Measurements from ENCODE around the gene PSMD9. TPM values are rescaled to one million over a fixed set of nuclear protein-coding genes. Genes with fewer than 3 reads are reported as not detected.

Gene PSMD9, protein sequence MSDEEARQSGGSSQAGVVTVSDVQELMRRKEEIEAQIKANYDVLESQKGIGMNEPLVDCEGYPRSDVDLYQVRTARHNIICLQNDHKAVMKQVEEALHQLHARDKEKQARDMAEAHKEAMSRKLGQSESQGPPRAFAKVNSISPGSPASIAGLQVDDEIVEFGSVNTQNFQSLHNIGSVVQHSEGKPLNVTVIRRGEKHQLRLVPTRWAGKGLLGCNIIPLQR
- total RNA-seq, result 10 to 100 TPM; 28.1 to 59.1 (median 43.6) TPM

DNA sequence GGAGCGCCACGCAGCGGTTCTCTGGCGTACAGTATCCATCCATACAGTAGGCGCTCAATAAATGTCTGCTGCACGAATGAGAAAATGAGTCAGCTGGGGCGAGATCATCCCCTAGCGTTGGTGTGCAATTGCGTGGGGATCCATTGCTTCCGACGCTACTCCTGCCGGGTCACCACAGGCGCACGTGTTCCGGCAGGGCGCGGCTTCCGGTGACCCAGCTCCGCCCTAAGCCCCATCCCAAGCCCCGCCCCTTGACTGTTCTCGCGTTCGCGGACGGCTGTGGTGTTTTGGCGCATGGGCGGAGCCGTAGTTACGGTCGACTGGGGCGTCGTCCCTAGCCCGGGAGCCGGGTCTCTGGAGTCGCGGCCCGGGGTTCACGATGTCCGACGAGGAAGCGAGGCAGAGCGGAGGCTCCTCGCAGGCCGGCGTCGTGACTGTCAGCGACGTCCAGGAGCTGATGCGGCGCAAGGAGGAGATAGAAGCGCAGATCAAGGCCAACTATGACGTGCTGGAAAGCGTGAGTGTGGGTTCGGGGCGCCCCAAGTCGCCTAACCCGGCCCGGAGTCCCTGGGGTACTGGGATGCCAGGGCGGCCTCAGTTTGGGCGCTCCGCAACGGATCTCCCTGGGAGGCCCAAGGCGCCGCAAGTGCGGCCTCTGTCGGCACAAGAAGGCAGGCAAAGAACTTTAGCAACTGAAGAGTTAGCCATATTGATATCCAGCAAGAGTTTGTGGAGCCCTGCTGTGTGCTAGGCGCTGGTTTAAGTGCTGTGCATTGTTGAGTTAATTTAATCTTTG is at the start of gene PSMD9:
Gene PSMD9 (plus strand): TSS at position 313 of the 796 bp plus-strand sequence. CDS start 67 bp downstream, at position 380.
- H3K9me3 ChIP-seq, result no peaks in the 10 kb centered on the region
- H3K4me1 ChIP-seq, result peaks cover 20 to 35% (median 24%) of the 10 kb centered on the region in 4 donors
- DNase-seq (peak; percentile 98), ATAC-seq (ENCODE audit: low FRiP score in 2 of 2) (peak; percentile 99 to 100)
- peak within 1 kb of the TSS; percentile 91 to 96 (median 94) for H3K27ac ChIP-seq
- H3K27me3 ChIP-seq, result no peaks in the 10 kb centered on the region
- TF ChIP-seq CTCF (IDR thresholded peaks at IDR 0.05) (peak in 5 of 6 experiments; percentile 32 to 66 (median 59)), POLR2A (IDR thresholded peaks at IDR 0.05) (peak in 3 of 4 donors; percentile 28 to 87 (median 82)), POLR2AphosphoS5 (IDR thresholded peaks at IDR 0.05) (peak; percentile 89 to 94), EP300 (IDR thresholded peaks at IDR 0.05) (peak in 1 of 4 donors; percentile 76)
- peaks cover 0 to 9% (median 2%) of the 10 kb centered on the region in 4 donors for H3K36me3 ChIP-seq
- H3K4me3 ChIP-seq, result peak within 1 kb of the TSS; percentile 60 to 76 (median 72)
- WGBS, 2 donors, result 0 to 1% methylated on average over 19 to 41 of the region's 67 CpGs

GRCh38 chr12:121839106-121839992 is 49.2 kb upstream of the PSMD9 start:
- no peaks in the 10 kb centered on the region for H3K9me3 ChIP-seq
- peak; percentile 99 for ATAC-seq (ENCODE audit: low FRiP score in 2 of 2)
- H3K27me3 ChIP-seq, result no peaks in the 10 kb centered on the region
- peak overlapping the region; percentile 48 to 87 (median 72) for H3K27ac ChIP-seq
- WGBS, 2 donors, result 13 to 23% methylated on average over 27 to 53 of the region's 53 CpGs
- H3K4me1 ChIP-seq, result peaks cover 4 to 14% (median 11%) of the 10 kb centered on the region in 4 donors
- TF ChIP-seq POLR2AphosphoS5 (IDR thresholded peaks at IDR 0.05) (peak; percentile 29 to 82), CTCF (IDR thresholded peaks at IDR 0.05) (peak; percentile 37 to 84 (median 60)), POLR2A (IDR thresholded peaks at IDR 0.05) (peak in 2 of 4 donors; percentile 19 to 71), EP300 (IDR thresholded peaks at IDR 0.05) (peak in 1 of 4 donors; percentile 4)
- peak; percentile 100 for DNase-seq
- H3K36me3 ChIP-seq, result no peaks in the 10 kb centered on the region
- H3K4me3 ChIP-seq, result peak overlapping the region; percentile 40 to 70 (median 64)

GRCh38 chr12:121839993-121840761 is 48.4 kb upstream of the PSMD9 start:
- DNase-seq, result peak in 1 of 2 donors; percentile 37
- H3K27ac ChIP-seq, result peak overlapping the region; percentile 48 to 87 (median 72)
- no peaks in the 10 kb centered on the region for H3K36me3 ChIP-seq
- H3K4me3 ChIP-seq, result peak overlapping the region; percentile 40 to 70 (median 64)
- 60 to 72% methylated on average over 20 to 24 of the region's 24 CpGs for WGBS, 2 donors
- TF ChIP-seq POLR2AphosphoS5 (IDR thresholded peaks at IDR 0.05), result no peak
- TF ChIP-seq POLR2A (IDR thresholded peaks at IDR 0.05), result no peak
- TF ChIP-seq EP300 (IDR thresholded peaks at IDR 0.05), result no peak
- TF ChIP-seq CTCF (IDR thresholded peaks at IDR 0.05), result no peak
- H3K4me1 ChIP-seq, result peaks cover 4 to 14% (median 11%) of the 10 kb centered on the region in 4 donors
- H3K9me3 ChIP-seq, result no peaks in the 10 kb centered on the region
- H3K27me3 ChIP-seq, result no peaks in the 10 kb centered on the region
- peak in 1 of 2 donors; percentile 1 for ATAC-seq (ENCODE audit: low FRiP score in 2 of 2)

All from upper lobe of left lung (tissue), 6 donors.